Ishikawa (cell line): ENCODE data around the gene IFI44.

Experiments used
- CEBPB ChIP-seq: IDR thresholded peaks from 2 replicates; pipeline ENCODE4 v1.6.1; 2012
- CREB1 ChIP-seq: IDR thresholded peaks from 2 replicates; pipeline ENCODE4 v1.6.1; 2012; ENCODE audit warnings: low read depth
- EP300 ChIP-seq: IDR thresholded peaks from 2 replicates; pipeline ENCODE4 v1.6.1; 2012; ENCODE audit warnings: borderline replicate concordance
- RAD21 ChIP-seq: IDR thresholded peaks from 2 replicates; pipeline ENCODE4 v1.6.1; 2012; ENCODE audit warnings: low read depth
- TAF1 ChIP-seq: IDR thresholded peaks from 2 replicates; pipeline ENCODE4 v1.6.1; 2012; ENCODE audit warnings: low read depth, mild to moderate bottlenecking
- TF ChIP-seq, protein P1 (sequence below): IDR thresholded peaks from 2 replicates; pipeline ENCODE4 v1.6.1; 2012; ENCODE audit warnings: low read depth, mild to moderate bottlenecking
- TF ChIP-seq, protein P2 (sequence below): IDR thresholded peaks from 2 replicates; pipeline ENCODE4 v1.6.1; 2012
- TF ChIP-seq, protein P3 (sequence below): IDR thresholded peaks from 2 replicates; pipeline ENCODE4 v1.6.1; 2012

DNA sequence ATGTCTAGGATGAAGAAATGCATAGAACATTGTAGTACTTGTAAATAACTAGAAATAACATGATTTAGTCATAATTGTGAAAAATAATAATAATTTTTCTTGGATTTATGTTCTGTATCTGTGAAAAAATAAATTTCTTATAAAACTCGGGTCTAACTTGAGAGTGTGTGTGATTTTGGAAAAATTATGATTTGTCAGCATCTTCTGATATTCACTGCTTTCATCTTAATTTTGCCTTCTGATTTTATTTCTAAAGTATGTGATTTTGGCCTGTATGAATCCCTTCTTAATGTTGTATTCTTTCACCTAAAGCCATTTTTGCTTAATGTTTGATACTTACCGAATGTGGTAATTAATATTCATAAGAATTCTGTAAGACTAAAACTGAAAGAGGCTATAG lies 14.3 kb downstream of the IFI44 start:
- TF ChIP-seq, protein P1, sequence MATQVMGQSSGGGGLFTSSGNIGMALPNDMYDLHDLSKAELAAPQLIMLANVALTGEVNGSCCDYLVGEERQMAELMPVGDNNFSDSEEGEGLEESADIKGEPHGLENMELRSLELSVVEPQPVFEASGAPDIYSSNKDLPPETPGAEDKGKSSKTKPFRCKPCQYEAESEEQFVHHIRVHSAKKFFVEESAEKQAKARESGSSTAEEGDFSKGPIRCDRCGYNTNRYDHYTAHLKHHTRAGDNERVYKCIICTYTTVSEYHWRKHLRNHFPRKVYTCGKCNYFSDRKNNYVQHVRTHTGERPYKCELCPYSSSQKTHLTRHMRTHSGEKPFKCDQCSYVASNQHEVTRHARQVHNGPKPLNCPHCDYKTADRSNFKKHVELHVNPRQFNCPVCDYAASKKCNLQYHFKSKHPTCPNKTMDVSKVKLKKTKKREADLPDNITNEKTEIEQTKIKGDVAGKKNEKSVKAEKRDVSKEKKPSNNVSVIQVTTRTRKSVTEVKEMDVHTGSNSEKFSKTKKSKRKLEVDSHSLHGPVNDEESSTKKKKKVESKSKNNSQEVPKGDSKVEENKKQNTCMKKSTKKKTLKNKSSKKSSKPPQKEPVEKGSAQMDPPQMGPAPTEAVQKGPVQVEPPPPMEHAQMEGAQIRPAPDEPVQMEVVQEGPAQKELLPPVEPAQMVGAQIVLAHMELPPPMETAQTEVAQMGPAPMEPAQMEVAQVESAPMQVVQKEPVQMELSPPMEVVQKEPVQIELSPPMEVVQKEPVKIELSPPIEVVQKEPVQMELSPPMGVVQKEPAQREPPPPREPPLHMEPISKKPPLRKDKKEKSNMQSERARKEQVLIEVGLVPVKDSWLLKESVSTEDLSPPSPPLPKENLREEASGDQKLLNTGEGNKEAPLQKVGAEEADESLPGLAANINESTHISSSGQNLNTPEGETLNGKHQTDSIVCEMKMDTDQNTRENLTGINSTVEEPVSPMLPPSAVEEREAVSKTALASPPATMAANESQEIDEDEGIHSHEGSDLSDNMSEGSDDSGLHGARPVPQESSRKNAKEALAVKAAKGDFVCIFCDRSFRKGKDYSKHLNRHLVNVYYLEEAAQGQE = no peak
- TF ChIP-seq TAF1 (no peak), RAD21 (no peak), CREB1 (no peak), EP300 (no peak), CEBPB (no peak)
- TF ChIP-seq, protein P2, sequence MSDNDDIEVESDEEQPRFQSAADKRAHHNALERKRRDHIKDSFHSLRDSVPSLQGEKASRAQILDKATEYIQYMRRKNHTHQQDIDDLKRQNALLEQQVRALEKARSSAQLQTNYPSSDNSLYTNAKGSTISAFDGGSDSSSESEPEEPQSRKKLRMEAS = no peak
- TF ChIP-seq, protein P3, sequence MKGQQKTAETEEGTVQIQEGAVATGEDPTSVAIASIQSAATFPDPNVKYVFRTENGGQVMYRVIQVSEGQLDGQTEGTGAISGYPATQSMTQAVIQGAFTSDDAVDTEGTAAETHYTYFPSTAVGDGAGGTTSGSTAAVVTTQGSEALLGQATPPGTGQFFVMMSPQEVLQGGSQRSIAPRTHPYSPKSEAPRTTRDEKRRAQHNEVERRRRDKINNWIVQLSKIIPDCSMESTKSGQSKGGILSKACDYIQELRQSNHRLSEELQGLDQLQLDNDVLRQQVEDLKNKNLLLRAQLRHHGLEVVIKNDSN = no peak
